NCI-H1930 (cell line): ENCODE measurements around the gene TRPC4.

Experiments
- DNase-seq, 2 experiments: peaks; one replicate each; lab custom pipeline; 2025; lab: John Stamatoyannopoulos, UW

TRPC4 gene

DNA sequence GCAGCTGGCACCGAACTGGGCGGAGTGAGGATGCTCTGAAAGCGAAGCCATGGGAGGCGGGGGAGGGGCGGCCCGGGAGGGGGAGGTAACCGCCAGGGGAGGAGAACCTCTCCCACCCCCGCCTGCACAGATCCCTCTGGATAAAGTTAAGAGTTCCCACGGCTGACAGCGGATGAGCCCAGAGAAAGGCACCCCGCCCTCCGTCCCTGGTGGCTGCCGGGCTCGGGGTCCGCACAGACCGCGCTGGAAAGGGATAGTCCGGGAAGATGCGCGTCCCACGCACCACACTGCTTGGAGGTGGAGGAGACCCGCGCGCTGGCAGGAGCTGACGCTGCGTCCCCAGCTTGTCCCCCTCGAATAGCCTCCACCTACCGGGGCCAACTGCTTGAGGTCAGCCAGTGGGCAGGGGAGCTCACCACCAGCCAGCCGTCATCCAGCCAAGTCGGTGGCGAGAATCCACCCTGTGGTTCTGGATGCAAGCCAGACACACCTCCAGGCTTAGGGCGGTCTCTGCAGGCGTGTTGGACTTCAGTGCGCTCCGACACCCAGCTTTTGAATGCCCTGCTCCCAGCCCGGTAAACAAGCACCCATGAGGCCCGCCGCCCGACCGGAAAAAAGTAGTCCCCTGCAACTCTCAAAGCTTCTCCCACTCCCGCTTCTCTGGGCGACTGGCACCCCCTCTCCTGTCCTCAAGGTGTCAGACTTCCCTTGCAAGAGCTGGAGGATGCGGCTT is at the start of gene TRPC4:
Gene TRPC4, minus strand, starts transcription at position 17 of the 733 bp plus-strand sequence. CDS start 86,439 bp downstream, outside the sequence.
- DNase-seq = peak; percentile 48

DNA sequence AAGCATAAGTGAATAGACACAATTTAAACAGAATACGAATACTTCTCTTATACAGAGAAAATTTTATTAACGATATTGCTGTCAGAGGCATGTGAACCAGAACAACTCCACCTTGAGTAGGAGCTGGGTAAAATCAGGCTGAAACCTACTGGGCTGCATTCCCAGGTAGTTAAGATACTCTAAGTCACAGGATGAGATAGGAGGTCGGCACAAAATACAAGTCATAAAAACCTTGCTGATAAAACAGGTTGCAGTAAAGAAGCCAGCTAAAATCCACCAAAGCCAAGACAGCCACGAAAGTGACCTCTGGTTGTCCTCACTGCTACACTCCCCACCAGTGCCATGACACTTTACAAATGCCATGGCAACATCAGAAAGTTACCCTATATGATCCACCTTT is 49.2 kb upstream of the TRPC4 start:
- DNase-seq = no peak

DNA sequence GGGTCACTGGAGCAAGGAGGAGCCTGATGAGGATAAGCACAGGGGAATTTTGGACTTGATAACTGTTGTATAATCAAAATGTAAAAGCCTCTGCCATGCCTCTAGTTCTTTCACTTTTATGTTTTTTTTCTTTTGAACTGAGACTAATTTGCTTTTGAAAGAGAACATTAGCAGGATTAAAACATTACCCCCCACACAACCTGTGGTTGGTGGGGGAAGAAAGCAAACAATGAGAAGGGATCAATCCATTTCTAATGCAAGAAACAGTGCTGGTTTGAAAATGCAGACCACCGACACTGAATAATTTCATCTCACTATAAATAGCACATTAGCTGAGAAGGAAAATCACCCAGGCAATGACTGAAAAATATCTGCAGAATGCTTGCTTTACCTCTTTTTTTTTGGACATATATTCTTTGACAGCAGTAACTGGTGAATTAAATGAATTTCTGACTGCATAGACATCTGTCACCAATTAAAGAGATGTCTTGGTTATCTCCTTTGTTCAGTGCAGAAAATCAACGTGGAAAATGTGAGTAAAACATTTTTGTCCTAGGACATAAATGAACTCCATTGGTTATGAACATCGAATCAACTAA is 48.6 kb upstream of the TRPC4 start:
- DNase-seq = no peak

DNA sequence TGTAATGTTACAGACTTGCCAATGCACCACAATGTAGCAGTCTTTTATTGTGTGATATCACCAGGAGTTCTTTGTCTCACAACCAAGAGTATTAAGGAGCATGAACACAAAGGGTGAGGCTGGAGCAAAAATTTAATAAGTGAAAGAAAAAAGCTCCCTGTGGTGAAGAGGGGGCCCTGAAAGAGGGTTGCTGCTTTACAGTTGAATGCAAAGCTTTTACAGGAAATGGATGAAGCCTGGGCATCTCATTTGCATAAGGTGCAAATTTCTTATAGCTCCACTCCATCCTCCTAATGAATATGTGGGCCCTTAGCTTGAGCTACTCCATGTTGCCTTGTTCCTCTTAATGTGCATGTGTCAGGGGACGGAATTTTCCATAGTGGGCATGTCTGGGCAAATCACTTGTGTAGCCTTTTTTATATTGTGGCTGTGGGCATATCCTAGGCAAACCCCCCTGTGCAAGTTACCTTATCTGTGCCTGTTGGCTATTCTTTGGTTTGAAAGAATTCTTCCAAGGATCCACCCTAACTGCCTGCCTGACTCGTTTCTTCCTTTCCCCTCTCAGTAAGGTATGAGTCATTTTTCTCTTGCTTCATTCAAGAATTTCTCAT is 45.3 kb upstream of the TRPC4 start:
- no peak for DNase-seq

DNA sequence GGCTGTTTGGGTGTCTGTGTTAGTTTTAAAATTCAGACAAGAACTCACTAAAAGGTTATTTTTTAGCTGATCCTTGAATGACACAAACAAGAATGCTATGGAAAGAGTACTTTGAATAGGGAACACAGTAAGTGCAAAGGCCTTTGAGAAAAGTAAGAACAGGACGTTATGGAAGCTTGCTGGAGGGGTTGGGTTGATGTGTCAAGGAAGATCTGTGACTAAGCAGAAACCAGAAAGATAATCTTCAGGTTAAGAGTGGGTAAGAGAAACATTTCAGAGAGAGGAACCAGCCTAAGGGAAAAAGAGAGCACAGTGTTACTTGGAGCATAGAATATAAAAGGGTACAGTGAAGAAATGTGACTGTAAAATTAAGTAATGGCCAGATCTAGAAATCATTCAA is 41.2 kb upstream of the TRPC4 start:
- no peak for DNase-seq

DNA sequence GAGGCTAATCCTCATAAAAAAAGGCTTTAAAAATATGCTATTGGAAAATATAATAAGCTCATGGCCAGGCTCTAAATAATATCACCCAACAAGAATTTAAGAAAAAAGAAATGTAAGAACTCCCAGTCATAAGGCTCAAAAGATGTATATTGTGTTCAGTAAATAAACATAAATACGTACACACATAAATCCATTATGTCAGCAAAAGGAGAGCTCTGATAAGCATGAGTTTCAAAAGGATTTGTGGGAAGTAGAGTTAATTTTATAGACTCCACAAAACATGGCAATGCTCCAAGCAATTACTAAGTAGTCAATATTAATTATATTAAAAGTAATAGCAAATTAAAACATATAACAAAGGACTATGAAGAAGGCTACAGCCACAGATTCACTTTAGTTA is 37.3 kb upstream of the TRPC4 start:
- DNase-seq = no peak

DNA sequence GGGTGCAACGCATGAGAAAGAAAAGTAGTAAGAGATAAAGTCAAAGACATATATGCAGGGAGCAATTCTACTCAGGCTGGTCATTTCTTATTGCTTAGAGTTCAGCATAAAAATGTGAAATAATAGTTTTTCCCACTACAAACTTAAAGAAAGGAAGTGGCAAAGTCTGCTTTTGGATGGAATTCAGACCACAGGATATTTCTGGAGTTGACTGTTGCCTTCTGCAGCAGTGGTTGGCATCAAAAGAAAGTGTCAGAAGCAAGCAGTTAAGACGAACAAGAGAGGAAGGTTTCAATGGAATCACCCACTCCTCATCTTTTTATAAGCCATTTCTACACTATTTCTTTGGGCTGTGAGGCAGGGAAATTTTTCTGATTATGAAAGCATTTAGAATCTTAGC is 36.2 kb upstream of the TRPC4 start:
- no peak for DNase-seq

DNA sequence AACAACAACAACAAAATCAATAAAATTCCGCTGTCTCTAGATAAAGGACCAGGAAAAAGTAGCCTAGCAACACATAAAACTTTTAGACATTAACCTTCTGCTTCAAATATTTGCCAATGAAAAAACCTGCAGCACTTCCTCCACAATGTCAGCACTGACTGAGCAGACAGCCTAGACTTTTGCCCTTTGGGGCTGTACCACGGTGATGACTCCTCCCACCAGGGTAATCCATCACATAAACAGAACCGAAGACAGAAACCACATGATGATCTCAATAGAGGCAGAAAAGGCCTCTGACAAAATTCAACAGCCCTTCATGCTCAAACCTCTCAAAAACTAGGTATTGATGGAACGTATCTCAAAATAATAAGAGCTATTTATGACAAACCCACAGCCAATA is 30.2 kb upstream of the TRPC4 start:
- no peak for DNase-seq

DNA sequence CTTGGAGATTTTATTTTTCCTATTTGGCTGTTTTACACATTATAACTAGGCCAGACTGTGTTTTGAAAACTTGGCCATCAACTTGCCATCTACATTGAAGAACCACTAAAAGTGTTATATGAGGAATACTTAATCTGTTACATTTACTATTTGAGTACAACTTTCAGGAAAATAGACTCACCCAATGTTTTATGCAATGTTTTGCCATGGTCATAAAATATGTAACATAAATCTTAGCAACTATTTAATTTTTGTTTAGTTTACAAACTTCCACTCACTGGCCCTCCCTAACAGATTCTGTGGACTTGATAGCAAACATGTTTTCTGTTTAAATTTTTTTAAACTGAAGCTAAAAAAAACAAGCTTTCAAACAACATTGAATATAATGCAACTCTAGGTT is 23.7 kb upstream of the TRPC4 start:
- no peak for DNase-seq

DNA sequence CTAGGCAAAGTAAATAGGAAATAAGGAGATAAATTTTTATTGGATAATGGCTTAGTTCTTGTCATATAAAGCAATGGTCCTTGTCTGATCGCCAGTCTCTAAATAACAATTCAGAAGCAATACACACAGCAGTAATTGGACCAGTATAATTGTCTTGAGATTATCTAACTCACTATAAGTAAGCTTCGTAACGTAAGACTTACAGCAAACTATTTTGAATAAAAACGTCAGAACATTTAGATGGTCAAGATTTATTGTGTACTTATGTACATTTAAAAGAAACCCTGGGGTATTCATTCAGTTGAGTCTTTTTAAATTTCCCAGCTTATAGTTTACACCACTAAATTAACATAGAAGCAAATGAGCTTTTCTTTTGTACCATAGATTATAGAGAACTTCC is 20.2 kb upstream of the TRPC4 start:
- no peak for DNase-seq

DNA sequence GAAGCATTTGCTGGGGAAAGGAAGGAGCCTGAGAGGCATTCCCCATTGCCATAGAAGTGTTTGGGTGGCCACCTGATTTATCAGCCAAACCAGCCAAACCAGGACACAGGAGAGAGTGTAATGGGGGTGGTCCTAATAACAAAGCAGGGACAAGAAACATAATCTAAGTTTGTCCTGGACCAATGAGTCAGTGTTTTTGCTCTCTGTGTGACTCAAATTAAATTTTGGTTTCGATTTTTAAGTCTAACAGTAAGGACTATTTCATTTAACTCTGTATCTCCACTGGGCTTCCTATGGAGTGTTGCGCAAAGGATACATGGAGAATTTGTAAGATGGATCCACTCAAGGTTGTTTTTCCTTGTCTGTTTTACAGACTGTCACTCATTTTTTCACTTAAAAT is 19.5 kb upstream of the TRPC4 start:
- DNase-seq = no peak

DNA sequence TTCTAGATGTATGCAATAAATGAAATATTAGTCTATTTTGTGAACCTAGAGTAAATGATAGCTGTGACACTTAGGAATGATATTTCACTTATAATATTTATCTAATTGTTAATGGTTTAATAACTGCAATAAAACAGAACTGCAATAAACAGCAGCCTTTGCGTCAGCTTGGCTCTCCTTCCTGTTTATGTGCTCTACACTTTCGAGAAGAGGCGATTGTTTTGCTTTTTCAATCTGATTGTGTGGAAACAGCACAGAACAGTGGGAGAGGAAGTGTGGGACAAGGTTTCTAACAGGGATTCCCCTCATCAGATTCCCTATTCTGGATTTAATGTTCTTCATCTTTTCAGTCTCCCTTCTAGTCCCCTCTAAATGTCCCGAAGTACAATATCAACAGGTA is 17.3 kb upstream of the TRPC4 start:
- no peak for DNase-seq

DNA sequence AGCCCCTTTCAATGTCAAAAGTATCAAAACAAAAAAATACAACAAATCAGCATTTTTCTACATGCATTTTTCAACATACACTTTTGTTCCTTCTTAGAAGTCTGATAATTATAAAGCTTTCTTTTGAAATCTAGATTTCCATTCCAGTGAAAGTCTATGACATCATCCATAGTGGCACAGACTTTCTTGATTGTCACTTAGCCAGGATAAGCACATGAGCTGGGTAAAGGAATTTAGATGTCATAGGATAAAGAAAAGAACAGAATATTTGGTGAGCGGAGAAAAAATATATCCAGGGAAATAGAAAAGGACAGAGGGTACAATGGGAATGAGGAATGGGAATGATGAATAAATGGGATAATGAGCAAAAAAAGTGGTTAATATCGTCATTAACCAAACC is 15.1 kb upstream of the TRPC4 start:
- DNase-seq = no peak

DNA sequence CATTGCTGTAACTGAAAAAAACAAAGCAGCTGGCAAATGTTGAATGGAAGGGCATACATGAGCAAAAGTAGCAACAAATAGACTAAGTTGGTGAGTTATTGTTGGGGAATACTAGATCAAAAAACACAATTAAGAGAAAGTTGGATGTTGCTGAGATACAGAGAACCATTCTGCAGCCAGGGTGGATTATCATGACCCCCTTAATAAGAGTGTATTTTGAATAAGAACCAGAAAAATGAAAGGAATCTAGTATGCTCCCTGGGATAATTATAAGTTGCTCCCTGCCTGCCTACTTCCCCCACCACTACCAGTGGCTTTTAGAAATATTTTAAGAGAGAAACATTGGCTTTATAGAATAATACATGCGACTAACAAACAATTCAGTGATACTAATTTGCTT is 14.5 kb upstream of the TRPC4 start:
- DNase-seq = no peak

DNA sequence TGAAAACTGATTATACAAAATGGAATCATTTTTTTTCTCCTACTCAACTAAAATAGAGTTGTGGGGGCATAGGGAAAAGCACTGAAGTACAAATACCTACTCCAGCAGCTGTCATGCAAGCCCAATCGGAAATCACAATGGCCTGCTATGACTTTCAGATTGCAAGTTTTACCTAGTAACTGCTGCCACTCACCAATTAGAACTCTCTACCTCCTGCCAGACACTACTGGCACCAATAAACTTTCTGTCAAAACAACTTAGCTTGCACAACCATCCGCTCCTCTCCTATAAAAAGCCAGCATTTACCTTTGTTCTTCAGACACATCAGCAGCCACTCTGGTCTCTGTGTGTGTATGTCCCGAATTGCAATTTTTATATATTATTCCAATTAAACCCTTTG is 9.3 kb upstream of the TRPC4 start:
- DNase-seq = no peak

DNA sequence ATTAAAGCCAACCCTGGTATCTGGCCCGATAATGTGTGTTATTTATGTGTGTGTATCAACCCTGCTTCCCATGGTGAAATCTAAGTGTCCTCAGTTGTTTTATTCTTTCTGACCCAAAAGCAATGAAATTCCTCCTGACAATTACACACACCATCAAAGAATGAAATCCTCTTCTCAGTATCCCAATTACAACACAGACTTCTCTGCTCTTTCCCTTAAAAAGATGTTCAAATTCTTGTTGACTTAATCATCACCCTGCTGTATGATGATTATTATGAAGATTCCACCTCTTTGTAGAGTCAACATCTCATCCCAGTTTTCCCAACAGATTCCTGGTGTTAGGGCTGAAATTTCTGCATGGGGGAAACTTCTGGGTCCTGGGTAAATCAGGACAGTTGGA is 8.9 kb upstream of the TRPC4 start:
- DNase-seq = no peak

DNA sequence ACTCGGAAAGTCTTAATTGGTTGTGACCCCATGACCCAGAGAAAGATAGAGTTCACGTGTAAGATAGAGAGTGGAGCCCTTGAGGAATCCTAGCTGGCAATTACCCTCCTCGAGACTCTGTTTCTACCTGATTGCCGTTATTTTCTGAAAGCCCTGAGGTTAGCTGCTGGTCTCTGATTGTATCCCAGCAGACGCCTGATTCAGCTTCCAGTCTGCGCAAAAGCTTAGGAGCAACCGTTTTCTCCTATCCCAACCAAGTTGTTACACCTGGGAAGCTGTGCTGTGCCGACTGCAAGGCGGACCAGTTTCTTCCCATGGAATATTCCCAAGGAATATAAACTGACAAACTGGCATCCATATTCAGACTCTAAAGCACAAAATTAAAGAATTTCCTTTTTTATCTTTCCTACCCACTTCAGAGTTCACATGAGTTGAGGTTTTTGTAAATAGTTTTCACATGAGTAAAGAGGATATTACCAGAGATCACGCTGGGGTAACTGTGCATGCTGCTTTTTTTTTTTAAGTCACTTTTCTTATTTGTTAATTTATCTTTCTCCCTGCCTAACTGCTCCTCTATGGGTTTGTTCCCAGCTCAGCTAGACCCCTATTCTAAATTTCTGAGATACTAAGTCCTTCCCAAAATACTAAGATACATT is 1.5 kb upstream of the TRPC4 start:
- no peak for DNase-seq

DNA sequence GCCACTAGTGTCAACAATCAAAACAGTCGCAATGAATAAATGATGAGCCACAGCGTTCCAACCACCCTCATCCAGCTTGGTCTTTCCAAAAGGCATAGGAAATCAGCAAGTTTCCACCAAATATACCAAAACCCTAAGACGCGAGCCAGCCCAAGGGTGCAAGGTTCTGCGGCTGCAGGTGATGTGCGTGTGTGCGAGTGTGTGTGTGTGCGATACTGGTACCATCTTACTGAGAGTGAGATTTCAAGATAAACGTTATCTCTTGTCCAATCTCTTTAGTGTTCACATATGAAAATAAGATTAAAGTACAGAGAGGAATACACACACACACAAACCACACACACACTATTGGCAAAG is 895 bp upstream of the TRPC4 start:
- no peak for DNase-seq

DNA sequence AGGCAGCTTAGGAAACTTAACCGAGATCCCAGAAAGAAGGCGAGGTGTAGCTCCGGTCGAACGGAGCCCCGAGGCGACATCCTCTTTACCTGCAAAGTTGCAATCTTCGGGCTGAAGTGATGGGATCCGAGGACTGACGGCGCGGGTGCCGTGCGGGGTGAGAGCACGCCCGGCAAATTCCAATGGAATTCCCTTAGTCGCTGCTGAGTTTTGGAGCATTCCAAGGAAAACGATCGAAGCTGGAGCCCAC is 141 bp downstream of the TRPC4 start:
- DNase-seq = no peak

DNA sequence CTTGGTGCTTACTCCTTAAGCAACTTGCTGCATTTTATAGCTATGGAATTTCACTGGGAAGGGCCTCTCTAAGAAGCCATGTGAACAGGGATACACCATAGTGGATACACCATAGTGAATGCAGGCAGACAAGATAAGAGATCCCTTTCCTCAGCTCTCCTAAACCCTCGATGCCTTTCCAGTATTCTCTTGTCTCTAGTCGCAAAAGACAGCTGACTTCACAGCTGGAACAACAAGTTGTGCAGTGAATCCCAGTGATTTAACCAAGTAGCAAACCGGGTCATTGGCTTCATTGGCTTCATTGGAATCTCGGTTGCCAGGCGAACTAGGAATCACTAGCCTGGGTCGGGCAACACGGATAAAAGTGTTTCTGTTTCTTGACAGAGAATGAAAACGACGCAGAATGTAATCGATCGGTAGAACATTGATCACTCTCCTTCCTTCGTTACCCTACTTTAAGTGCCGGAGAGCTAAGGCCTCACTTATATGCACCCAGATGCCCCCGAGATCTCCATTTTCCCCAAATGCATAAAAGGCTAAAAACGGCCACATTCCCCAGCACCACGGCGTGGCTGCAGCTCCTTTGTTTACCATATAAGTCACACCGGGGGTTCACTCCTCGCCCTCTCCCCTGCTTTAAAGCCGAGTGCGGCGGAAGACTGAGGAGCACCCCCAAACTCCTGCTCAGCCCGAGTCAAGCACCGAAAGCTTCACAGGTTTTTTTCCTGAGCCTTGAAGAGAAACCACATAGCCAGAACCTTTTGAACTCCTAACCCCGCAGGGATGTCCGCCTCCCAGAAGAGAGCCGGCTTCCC is 674 bp downstream of the TRPC4 start:
- no peak for DNase-seq

DNA sequence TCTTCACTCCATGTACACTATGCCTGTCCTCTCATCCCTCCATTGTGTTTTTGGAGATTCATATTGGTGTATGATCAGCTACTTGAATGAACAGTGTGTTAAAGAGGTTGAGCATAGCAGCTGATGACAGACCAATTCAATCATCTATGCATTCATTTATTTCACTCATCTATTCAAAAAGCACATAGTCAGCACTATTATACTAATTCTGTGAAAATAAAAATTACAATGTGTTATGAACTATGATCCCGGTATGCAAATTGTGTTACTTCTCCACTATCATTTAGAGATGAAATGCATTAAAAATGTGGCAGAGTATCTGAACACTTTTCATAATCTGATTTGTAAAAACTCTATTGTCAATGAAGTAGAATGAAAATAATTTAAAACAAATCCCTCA is 5.9 kb downstream of the TRPC4 start:
- no peak for DNase-seq

DNA sequence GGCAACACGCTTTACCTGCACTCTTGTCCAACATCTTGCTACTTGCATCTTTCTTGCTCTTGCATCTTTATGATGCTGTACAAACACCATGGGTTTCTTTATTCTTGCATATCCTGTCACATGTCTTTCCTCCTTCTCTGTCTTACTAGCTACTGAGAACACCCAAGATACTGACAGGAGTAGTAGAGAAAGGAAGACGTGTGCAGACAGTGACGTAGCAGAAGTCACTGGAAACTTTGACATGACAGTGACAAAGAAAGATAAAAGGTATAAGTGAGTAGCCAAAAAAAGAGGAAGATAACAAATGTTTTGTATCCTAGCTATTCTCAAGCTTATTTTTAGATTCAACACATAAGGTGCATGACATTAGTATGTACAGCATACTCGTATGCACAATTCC is 34.2 kb downstream of the TRPC4 start:
- no peak for DNase-seq

DNA sequence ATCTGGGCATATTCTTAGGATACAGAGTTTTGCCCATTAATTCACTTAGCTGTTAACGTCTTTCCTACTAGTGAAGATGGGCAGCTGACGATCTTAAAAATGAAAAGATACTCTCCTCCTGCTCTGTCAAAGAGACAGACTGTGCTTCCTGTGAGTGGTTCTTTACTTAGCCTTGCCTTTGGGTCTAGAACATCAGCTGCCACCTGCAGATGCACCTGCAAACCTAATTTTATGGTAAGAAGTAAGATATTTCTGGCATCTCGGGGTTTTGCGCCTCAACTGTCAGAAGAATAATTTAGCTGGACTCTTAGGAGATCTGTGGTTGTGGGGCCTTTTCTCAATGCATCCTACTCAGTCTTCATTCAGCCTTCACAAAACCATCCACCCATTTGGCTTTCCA is 36.2 kb downstream of the TRPC4 start:
- no peak for DNase-seq
